A673 (cell line): ENCODE data around the gene AP2M1.

Experiments used
- CTCF ChIP-seq: fragments of 300-800, 200-600 bp; sonication (generic); conservative IDR thresholded peaks from 2 replicates; pipeline ENCODE4 v1.5.1; 2017; ENCODE audit warnings: low read depth, mild to moderate bottlenecking, antibody characterized with exemption, low read length, moderate library complexity, mixed read lengths
- EZH2 ChIP-seq: fragments of 200-600 bp; sonication (generic); IDR thresholded peaks from 2 replicates; pipeline ENCODE4 v1.6.1; 2017; ENCODE audit warnings: borderline replicate concordance, low read depth, mild to moderate bottlenecking, mixed read lengths, antibody characterized with exemption, low read length; ENCODE audit not compliant: poor library complexity, severe bottlenecking

DNA sequence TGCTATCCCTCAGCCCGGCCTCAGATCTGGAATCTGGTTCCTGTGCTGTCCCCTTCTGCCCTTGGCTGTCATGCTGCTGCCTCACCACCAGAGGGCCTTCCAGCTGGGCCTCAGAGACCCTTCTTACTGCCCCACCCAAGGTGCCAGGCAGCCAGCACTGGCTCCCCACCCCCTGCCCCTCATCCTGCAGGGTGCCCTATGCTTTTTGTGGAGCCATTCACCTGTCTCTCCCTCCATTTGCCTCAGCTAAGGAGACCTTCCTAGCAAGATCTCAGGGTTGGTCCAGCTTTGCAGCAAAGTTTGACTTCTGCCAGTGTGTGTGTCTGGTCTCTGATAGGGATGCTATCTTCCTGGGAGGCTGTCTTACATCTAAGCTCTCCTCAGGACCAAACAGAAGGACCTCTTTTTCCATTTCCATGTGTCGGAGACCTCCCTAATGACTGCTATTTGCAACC, 52.9 kb downstream of the AP2M1 start:
- peak; percentile 87 for TF ChIP-seq CTCF
- no peak for TF ChIP-seq EZH2
